DOHH2 (cell line): Measurements from ENCODE around the gene COPS2.

Source experiments
- H3F3A ChIP-seq: fragments of 200-600 bp; sonication (generic), shearing (Covaris generic); 2 replicates; pipeline ENCODE4 v1.6.0; 2016; ENCODE audit warnings: antibody characterized with exemption, mild to moderate bottlenecking; ENCODE audit not compliant: control insufficient read depth, insufficient read depth
- H3K27ac ChIP-seq: fragments of 200-600 bp; sonication (generic); 2 replicates; pipeline ENCODE4 v1.5.1; 2014; ENCODE audit warnings: low read depth, mild to moderate bottlenecking, low read length, moderate library complexity
- H3K27me3 ChIP-seq: fragments of 200-600 bp; sonication (generic); 2 replicates; pipeline ENCODE4 v1.6.1; 2014; ENCODE audit warnings: mild to moderate bottlenecking, low read length, mixed read lengths; ENCODE audit not compliant: control insufficient read depth
- H3K36me3 ChIP-seq: fragments of 200-600 bp; sonication (generic); 2 replicates; pipeline ENCODE4 v1.6.1; 2014; ENCODE audit warnings: mild to moderate bottlenecking, low read length, moderate library complexity, mixed read lengths; ENCODE audit not compliant: control insufficient read depth
- H3K4me1 ChIP-seq: fragments of 200-600 bp; sonication (generic); 2 replicates; pipeline ENCODE4 v1.6.1; 2014; ENCODE audit warnings: mild to moderate bottlenecking, low read length, mixed read lengths; ENCODE audit not compliant: control insufficient read depth
- H3K4me2 ChIP-seq: fragments of 200-600 bp; sonication (generic); 2 replicates; pipeline ENCODE4 v1.6.0; 2014; ENCODE audit warnings: mild to moderate bottlenecking, low read length, moderate library complexity
- H3K4me3 ChIP-seq: fragments of 200-600 bp; sonication (generic); 2 replicates; pipeline ENCODE4 v1.5.1; 2014; ENCODE audit warnings: mild to moderate bottlenecking, low read length, mixed read lengths
- H3K79me2 ChIP-seq: fragments of 200-600 bp; sonication (generic); 2 replicates; pipeline ENCODE4 v1.6.1; 2014; ENCODE audit warnings: mild to moderate bottlenecking, low read length, mixed read lengths; ENCODE audit not compliant: control insufficient read depth
- H3K9me2 ChIP-seq: fragments of 200-600 bp; sonication (generic); replicated peaks from 2 replicates; pipeline ENCODE4 v1.6.1; 2014; ENCODE audit warnings: mild to moderate bottlenecking, low read length, mixed read lengths; ENCODE audit not compliant: control insufficient read depth
- H3K9me3 ChIP-seq: fragments of 200-600 bp; sonication (generic); 2 replicates; pipeline ENCODE4 v1.6.1; 2014; ENCODE audit warnings: antibody characterized with exemption, low read length, mixed read lengths; ENCODE audit not compliant: control insufficient read depth, insufficient read depth
- H4K20me1 ChIP-seq: fragments of 200-600 bp; sonication (generic); 2 replicates; pipeline ENCODE4 v1.6.0; 2014; ENCODE audit warnings: low read depth, mild to moderate bottlenecking, antibody characterized with exemption, low read length, moderate library complexity; ENCODE audit not compliant: control insufficient read depth, insufficient read depth
- CTCF ChIP-seq: fragments of 200-600 bp; sonication (generic); IDR thresholded peaks from one replicate; pipeline ENCODE4 v1.5.1; 2014; ENCODE audit warnings: antibody characterized with exemption, mild to moderate bottlenecking, low read depth, low read length; ENCODE audit not compliant: poor library complexity, severe bottlenecking
- EZH2phosphoT487 ChIP-seq: fragments of 200-600 bp; sonication (generic); IDR thresholded peaks from 2 replicates; pipeline ENCODE4 v1.6.1; 2017; ENCODE audit warnings: borderline replicate concordance, mild to moderate bottlenecking, antibody characterized with exemption, low read length, moderate library complexity, mixed read lengths

COPS2 gene

GRCh38 chr15:49154359-49154758 lies 1.0 kb downstream of the COPS2 start:
- H4K20me1 ChIP-seq = peaks cover 6% of the 10 kb centered on the region

GRCh38 chr15:49152552-49153312 lies 2.7 kb downstream of the COPS2 start:
- Histone ChIP-seq H3K4me3 (peak overlapping the region; percentile 98), H4K20me1 (peaks cover 17% of the 10 kb centered on the region), H3K36me3 (peaks cover 42% of the 10 kb centered on the region), H3K9me3 (no peaks in the 10 kb centered on the region), H3K79me2 (peaks cover 92% of the 10 kb centered on the region), H3K4me2 (peak overlapping the region; percentile 69), H3K9me2 (no peaks in the 10 kb centered on the region), H3K27me3 (no peaks in the 10 kb centered on the region), H3F3A (peaks cover 7% of the 10 kb centered on the region; the same call in 1 of the 2 replicates), H3K27ac (no peak overlapping the region), H3K4me1 (peaks cover 46% of the 10 kb centered on the region)
- no peak for TF ChIP-seq CTCF
- TF ChIP-seq EZH2phosphoT487 = no peak

More at GRCh38 chr15:49154359-49154758, 1.0 kb downstream of the COPS2 start:
- H3K79me2 ChIP-seq = peaks cover 84% of the 10 kb centered on the region
- TF ChIP-seq CTCF (no peak), EZH2phosphoT487 (no peak)
- H3F3A ChIP-seq = no peaks in the 10 kb centered on the region
- peaks cover 31% of the 10 kb centered on the region for H3K36me3 ChIP-seq
- no peaks in the 10 kb centered on the region for H3K27me3 ChIP-seq
- H3K4me1 ChIP-seq = peaks cover 30% of the 10 kb centered on the region
- peak overlapping the region; percentile 69 for H3K4me2 ChIP-seq
- H3K4me3 ChIP-seq = peak overlapping the region; percentile 98
- H3K9me2 ChIP-seq = no peaks in the 10 kb centered on the region
- no peak overlapping the region for H3K27ac ChIP-seq
- no peaks in the 10 kb centered on the region for H3K9me3 ChIP-seq

- peaks cover 11% of the 10 kb centered on the region; the same call in 1 of the 2 replicates for H3F3A ChIP-seq
- H3K9me3 ChIP-seq = no peaks in the 10 kb centered on the region
- H3K36me3 ChIP-seq = peaks cover 43% of the 10 kb centered on the region
- no peak overlapping the region for H3K4me2 ChIP-seq
- H3K4me3 ChIP-seq = no peak overlapping the region
- no peaks in the 10 kb centered on the region for H3K27me3 ChIP-seq
- peaks cover 98% of the 10 kb centered on the region for H3K79me2 ChIP-seq
- TF ChIP-seq CTCF (no peak), EZH2phosphoT487 (no peak)
- peaks cover 22% of the 10 kb centered on the region for H4K20me1 ChIP-seq
- no peaks in the 10 kb centered on the region for H3K9me2 ChIP-seq
- peaks cover 51% of the 10 kb centered on the region for H3K4me1 ChIP-seq
- no peak overlapping the region for H3K27ac ChIP-seq
Measured at GRCh38 chr15:49151831-49152230, 3.6 kb downstream of the COPS2 start.
